ENCODE data around the gene NUSAP1.
"Not testable (repeated sequence)": the region's sequence is repeated elsewhere in the genome, so short reads cannot be mapped to it uniquely, and the experiment has no call there.

The NUSAP1 gene, protein sequence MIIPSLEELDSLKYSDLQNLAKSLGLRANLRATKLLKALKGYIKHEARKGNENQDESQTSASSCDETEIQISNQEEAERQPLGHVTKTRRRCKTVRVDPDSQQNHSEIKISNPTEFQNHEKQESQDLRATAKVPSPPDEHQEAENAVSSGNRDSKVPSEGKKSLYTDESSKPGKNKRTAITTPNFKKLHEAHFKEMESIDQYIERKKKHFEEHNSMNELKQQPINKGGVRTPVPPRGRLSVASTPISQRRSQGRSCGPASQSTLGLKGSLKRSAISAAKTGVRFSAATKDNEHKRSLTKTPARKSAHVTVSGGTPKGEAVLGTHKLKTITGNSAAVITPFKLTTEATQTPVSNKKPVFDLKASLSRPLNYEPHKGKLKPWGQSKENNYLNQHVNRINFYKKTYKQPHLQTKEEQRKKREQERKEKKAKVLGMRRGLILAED
- long read RNA-seq, donor 1, transcript NUSAP1-202 (11 exons, 2,274 nt), result minor isoform, 6 of 108 reads
- long read RNA-seq, donor 1, transcript NUSAP1-201 (11 exons, 2,409 nt), result minor isoform, 5 of 108 reads
- long read RNA-seq, donor 1, transcript NUSAP1-208 (11 exons, 1,629 nt), result major isoform, 8 of 108 reads
- long read RNA-seq, donor 1, partial matches to known transcripts, result 83 of 108 reads
- long read RNA-seq, donor 1, other reads (novel, unspliced or antisense), result 0 of 108 reads
- long read RNA-seq, donor 2, transcript NUSAP1-202 (11 exons, 2,274 nt), result major isoform, 7 of 23 reads
- long read RNA-seq, donor 2, transcript NUSAP1-208 (11 exons, 1,629 nt), result minor isoform, 5 of 23 reads
- long read RNA-seq, donor 2, partial matches to known transcripts, result 8 of 23 reads
- long read RNA-seq, donor 2, other reads (novel, unspliced or antisense), result 0 of 23 reads
- long read RNA-seq, donor 3, partial matches to known transcripts, result 0 of 6 reads
- long read RNA-seq, donor 3, other reads (novel, unspliced or antisense), result 0 of 6 reads
- long read RNA-seq, donor 4, transcript NUSAP1-208 (11 exons, 1,629 nt), result minor isoform, 5 of 17 reads
- long read RNA-seq, donor 4, transcript NUSAP1-202 (11 exons, 2,274 nt), result major isoform, 8 of 17 reads
- long read RNA-seq, donor 4, partial matches to known transcripts, result 0 of 17 reads
- long read RNA-seq, donor 4, other reads (novel, unspliced or antisense), result 0 of 17 reads
- long read RNA-seq, donor 5, transcript NUSAP1-202 (11 exons, 2,274 nt), result major isoform, 12 of 145 reads
- long read RNA-seq, donor 5, transcript NUSAP1-208 (11 exons, 1,629 nt), result minor isoform, 8 of 145 reads
- long read RNA-seq, donor 5, partial matches to known transcripts, result 106 of 145 reads
- long read RNA-seq, donor 5, other reads (novel, unspliced or antisense), result 11 of 145 reads
- long read RNA-seq, donor 6, partial matches to known transcripts, result 13 of 26 reads
- long read RNA-seq, donor 6, other reads (novel, unspliced or antisense), result 0 of 26 reads
- long read RNA-seq, donor 7, result 0 reads
- long read RNA-seq, donor 8, transcript NUSAP1-209 (3 exons, 529 nt), result major isoform, 5 of 18 reads
- long read RNA-seq, donor 8, transcript NUSAP1-202 (11 exons, 2,274 nt), result major isoform, 5 of 18 reads
- long read RNA-seq, donor 8, partial matches to known transcripts, result 0 of 18 reads
- long read RNA-seq, donor 8, other reads (novel, unspliced or antisense), result 0 of 18 reads

DNA sequence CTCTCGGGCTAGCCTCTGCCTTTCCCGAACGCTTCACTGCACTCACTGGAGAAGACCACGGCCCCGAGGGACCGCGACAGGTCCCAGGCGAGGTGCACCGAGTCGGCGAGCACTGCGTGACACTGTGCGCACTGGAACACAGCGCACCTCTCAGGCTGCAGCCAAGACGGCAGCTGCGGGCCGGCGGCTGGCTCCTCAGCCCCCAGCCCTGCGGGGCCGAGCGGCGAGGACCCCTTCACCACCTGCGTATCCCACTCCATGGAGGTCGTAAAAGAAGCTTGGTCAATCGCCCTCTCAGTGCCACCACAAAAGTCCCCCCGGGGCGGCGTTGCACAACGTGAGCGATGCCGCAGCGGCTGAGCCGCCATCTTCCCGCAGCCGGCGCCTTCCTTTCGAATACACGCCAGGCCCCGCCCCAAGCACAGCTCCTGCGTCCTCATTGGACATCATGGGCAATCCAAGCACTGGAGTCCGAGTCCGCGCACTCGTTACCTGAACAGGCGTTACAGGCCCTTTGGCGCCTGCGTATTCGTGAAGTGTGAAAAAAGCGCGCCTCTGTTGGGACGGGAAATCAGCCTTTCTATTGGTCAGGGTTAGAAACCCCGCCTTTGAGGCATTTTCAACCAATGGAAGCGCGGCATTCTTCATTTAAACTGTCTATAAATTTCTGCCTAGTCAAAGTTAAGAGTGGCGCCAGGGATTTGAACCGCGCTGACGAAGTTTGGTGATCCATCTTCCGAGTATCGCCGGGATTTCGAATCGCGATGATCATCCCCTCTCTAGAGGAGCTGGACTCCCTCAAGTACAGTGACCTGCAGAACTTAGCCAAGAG lies at the start of gene NUSAP1, which contains the start of gene OIP5:
NUSAP1 (plus strand) TSS at position 688 of the 832 bp plus-strand sequence; CDS start at position 765, 77 bp downstream.
OIP5 (minus strand) TSS at position 398 of the 832 bp plus-strand sequence; CDS start at position 368, 30 bp downstream.
- peak; percentile 96 for DNase-seq

DNA sequence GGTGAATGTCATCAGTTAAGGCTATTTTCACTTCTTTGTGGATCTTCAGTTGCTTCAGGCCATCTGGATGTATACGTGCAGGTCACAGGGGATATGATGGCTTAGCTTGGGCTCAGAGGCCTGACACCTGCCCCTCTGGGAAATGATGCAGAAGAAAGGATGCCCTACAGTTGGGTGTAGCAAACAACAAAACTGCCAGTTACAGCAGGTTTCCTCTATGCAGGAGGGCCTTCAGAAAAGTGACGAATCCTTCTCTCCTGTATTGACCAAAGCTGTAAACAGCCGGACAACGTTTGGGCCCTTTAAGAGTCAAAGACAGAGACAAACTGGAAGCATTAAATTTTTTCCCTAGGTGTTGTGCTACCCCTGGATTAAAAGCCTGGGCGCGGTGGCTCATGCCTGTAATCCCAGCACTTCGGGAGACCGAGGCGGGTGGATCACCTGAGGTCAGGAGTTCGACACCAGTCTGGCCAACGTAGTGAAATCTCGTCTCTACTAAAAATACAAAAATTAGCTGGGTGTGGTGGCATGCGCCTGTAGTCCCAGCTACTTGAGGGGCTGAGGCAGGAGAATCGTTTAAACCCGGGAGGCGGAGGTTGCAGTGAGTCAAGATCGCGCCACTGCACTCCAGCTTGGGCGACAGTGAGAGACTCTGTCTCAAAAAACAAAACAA lies 49.6 kb upstream of the NUSAP1 start:
- DNase-seq, result not testable (repeated sequence)

DNA sequence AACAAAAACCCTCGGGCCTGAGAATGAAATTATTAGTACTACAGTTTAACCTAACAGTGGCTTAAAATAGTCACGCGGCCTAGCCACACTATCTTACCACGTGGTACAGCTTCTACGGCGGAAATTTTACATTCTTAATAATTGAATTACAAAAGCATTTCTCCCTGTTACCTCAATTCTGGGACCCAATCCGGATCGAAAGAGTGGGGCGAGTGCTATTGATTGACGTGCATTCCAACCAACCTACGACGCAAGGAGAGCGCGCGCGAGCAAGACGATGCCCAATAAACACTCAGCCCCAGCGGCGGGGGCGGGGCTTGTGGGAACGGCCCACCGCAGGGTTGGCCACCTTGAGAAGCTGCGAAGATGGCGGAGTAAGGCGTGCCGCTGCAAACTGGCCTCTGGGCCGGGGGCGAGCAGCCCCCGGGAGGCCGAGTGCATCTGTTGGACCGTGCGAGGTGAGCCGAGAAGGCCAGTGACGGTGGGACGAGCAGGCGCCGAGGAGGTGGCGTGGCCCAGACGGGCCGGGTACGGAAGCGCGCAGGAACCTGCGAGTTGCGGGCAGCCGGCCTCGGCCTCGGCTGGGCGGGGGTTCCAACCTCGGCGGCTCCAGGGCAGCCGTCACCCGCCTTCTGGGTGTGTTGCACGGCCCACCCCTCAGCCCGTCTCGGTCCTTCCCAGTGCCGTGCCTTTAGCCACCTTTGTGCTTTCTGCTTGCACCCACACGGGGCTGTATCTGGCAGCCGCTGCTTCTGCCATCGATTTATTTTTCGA lies 48.8 kb upstream of the NUSAP1 start:
- peak; percentile 98 for DNase-seq

DNA sequence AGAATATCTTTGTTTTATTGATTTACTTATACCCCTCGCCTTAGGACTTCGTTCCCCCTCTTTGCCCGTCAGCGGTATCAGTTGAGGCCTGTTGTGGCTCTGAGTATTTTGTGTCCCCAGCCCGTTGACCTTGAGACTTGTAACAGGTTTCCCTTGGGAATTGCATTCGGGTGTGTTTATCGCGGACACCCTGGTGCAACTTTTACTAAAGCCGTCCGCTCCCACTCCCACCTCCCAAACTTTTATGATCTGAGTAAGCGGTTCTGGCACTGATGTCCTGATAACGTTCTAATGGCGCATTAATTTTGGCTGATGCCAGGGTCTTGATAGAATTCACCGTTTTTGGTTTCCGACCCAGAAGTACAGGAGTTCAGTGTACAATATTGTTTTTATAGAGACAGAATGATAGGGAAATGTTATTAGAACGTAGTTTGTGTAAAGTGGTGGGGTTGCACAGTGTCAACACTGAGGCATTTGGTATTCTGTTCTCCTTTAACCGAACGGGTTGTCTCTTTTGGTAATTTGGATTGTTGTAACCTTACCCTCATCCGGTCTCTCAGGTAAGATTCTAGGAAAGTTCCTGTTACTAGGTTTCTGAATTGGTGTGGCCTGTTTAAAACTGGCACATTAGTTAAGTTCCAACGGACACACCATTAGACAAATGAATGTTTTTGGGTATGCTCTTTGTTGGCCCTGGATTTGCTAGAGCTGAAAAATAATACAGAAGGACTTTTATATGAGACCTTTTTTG lies 48.1 kb upstream of the NUSAP1 start:
- no peak for DNase-seq

DNA sequence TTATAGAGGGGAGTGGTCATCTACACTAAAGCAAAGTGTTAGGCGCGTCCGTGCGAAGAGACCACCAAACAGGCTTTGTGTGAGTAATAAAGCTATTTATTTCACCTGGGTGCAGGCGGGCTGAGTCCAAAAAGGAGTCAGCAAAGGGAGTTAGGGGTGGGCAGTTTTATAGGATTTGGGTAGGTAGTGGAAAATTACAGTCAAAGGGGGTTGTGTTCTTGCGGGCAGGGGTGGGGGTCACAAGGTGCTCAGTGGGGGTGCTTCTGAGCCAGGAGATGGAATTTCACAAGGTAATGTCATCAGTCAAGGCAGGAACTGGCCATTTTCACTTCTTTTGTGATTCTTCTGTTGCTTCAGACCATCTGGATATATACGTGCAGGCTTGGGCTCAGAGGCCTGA lies 47.4 kb upstream of the NUSAP1 start:
- no peak for DNase-seq

DNA sequence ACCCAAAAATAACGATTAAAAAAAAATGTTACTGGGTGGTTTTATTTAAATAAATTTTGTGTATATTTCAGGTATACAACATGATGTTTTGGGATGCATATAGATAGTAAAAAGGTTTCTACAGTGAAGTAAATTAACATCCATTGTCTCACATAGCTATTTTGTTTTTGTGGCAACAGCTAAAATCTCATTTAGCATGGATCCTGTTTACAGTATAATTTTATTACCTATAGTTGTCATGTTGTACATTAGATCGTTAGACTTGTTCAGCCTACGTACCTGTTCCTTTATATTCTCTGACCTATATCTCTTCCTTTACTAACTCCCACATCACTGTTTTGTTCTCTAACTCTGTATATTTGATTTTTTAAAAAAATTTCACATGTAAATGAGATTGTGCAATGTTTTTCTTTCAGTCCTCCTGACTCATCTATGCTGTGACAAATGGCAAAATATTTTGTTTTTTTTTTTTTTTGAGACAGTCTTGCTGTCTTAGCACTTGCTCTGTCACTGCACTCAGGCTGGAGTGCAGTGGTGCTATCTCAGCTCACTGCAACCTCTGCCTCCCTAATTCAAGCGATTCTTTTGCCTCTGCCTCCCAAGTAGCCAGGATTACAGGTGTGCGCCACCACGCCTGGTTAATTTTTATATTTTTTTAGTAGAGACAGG lies 45.9 kb upstream of the NUSAP1 start:
- no peak for DNase-seq

DNA sequence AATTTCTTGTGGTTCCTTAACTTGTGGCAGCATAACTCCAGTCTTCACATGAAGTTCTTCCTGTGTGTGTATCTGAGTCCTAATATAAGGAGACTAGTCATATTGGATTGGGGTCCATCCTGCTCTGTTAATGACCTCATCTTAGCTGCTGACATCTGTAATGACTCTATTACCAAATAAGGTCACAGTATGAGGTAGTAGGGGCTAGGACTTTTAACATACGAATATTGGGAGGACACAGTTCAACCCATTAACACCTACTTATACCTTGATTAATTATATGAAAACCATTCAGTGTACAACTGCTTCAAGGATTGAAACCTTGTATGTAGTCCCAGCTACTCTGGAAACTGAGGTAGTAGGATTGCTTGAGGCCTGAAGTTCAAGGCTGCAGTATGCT lies 44.2 kb upstream of the NUSAP1 start:
- DNase-seq, result no peak

DNA sequence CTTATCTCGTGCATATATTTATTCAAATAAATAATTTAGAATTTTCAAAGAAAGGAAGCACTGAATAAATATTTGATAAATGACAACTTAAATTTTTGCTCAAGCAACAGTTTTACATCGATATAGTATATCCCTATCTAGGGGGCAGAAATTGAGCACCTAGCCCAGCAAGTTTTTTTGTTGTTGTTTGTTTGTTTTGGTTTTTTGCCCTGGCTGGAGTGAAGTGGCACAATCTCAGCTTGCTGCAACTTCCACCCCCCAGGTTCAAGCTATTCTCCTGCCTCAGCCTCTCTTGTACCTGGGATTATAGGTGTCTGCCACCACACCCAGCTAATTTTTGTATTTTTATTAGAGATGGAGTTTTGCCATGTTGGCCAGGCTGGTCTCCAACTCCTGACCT lies 42.7 kb upstream of the NUSAP1 start:
- no peak for DNase-seq

DNA sequence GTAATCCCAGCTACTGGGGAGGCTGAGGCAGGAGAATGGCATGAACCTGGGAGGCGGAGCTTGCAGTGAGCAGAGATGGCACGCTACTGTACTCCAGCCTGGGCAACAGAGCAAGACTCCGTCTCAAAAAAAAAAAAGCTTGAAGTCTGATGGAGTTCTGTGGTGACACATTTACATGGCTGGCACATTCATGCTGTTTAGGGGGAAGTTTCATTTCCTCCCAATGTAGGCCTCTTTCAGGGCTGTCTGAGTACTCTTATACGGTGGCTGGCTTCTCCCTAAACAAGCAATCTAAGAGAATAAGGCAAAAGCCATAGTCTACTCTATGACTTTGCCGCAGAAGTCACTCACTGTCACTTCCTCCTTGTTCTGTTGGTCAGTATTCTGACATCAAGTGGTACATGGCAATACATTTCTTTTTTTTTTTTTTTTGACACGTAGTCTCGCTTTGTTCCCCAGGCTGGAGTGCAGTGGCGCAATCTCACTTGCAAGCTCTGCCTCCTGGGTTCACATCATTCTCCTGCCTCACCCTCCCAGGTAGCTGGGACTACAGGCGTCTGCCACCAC lies 41.5 kb upstream of the NUSAP1 start:
- DNase-seq, result no peak

DNA sequence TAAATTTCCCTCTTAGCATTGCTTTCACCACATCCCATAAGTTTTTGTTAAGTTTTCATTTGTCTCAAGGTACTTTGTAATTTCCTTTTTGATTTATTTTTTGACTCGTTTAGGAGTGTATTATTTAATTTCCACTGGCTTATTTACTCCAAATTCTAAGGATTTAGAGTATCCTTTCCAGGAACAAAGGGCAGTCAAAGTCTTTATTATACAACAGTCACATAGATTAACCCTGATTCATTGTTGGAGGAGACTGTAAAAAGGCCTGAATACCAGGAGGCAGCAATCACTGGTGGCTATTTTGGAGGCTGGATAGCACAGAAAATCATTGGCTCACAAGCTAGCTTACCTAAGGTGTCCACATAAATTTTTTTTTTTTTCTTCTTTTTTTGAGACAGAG lies 40.2 kb upstream of the NUSAP1 start:
- no peak for DNase-seq

DNA sequence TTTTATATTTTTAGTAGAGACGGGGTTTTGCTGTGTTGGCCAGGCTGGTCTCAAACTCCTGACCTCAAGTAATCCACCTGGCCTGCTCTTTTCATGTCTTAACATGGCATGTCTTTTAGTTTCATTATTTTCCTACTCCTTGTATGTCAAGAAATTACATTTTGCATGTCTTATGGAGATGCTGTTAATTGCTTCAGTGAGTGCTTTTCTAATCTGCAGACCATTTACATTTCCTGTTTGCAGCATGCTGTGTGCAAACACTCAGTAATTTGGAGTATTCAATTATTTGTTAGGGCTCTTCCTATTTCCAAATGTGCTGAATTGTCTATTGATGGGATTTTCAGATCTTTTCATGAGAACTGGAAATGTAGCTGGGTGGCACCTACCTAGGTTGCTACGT lies 31.5 kb upstream of the NUSAP1 start:
- DNase-seq, result not testable (repeated sequence)

DNA sequence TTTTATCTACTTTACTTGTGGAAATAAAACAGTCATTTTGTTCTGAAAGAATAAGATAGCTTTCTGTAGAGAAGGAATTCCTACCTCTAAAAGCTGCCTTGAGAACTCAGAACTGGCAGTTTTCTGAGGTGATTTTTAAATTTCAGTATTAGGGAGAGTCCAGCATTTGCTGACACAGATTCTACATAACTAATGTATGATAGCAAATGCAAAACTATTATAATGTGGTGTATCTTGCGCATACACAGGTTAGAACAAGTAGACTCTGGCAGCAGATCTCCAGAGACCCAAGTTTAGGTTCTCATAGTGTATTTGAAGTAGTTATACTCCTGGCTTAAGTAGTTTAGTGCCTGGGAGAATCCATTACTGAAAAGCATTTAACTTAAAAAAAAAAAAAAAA lies 31.1 kb upstream of the NUSAP1 start:
- DNase-seq, result no peak

DNA sequence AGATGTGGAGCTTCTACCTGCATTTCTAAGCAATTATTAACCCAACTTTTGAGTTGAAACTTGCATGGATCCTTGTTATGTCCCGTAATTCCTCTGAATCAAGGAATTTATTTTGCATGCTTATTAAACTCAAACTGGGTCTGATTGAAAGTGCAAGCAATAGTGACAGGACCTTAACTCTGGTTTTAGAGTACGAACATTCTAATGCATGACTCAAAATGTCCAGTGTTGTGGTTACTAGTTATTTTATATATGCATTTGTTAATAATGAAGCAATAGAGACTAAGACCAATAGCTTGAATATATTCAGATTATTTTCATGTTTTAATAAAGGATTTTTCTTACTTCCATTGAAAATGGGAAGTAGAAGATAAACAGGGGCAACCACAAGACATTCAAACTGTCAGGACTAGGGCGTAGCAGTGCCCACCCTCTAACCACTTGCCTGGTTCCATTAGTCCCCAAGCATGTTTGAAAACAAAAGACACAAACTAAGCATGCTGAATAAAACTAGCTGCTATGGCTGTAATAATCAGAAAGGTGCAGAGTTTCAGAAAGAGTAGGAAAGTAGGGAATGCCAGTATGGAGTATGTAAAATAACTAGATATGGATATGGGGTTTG lies 28.4 kb upstream of the NUSAP1 start:
- DNase-seq, result no peak

DNA sequence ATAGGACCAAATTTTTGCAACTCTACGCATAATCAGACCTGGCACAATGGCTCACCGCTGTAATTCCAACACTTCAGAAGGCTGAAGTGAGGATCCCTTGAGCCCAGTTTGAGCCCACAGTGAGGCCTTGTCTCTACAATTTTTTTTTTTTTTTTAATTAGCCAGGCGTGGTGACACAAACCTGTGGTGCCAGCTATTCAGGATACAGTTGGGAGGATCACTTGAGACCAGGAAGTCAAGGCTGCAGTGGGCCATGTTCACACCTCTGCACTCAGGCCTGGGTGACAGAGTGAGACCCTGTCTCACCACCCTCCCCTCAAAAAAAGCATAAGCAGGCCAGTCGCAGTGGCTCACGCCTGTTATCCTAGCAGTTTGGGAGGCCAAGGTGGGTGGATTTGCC lies 25.0 kb upstream of the NUSAP1 start:
- no peak for DNase-seq

DNA sequence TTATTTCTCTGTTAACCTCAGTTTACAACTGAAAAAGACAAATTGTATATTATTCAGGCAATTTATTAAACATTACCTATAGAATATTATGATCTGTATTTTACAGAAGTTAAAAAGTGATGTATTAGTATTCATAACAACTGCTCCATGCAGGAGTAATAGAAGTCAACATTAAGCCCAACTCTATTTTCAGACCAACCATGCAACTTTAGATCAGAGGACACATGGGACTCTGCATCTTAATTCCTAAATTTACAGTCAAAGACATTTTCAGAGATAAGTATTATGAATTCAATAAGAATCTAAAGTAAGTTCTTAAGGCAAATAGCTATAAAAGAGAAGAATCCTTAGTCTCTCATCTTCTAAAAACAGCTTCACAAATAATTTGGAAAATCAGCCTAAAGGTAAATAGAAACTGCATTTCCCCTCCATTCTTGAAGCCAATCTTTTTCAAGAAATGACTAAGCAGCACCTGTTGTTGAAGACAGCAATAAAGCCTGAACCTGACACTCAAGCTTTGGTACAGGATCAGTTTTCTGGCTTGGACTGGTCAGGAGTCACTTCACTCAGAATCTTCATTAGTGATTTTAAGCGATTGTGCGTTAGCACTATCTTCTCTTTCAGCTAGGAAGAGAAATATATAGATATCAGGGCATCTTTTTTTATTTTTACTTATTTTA lies 23.3 kb upstream of the NUSAP1 start:
- DNase-seq, result no peak

DNA sequence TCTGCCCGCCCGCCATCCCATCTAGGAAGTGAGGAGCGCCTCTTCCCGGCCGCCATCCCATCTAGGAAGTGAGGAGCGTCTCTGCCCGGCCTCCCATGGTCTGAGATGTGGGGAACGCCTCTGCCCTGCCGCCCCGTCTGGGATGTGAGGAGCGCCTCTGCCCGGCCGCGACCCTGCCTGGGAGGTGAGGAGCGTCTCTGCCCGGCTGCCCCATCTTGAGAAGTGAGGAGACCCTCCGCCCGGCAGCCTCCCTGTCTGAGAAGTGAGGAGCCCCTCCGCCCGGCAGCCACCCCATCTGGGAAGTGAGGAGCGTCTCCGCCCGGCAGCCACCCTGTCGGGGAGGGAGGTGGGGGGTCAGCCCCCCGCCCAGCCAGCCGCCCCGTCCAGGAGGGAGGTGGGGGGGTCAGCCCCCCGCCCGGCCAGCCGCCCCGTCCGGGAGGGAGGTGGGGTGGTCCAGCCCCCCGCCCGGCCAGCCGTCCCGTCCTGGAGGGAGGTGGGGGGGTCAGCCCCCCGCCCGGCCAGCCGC lies 11.8 kb upstream of the NUSAP1 start:
- not testable (repeated sequence) for DNase-seq
